WI38 (cell line): ENCODE results near the gene C10orf71.

Source experiments
- H3K4me3 ChIP-seq: 2 replicates; pipeline ENCODE4 v1.5.1; 2011; ENCODE audit warnings: low read depth, mild to moderate bottlenecking, control low read depth, low read length
- CTCF ChIP-seq: IDR thresholded peaks from 2 replicates; pipeline ENCODE4 v1.5.1; 2012; ENCODE audit warnings: low read depth, mild to moderate bottlenecking, control low read depth, low read length

The C10orf71 gene

GRCh38 chr10:49307921-49308320 is 9.0 kb downstream of the C10orf71 start:
- TF ChIP-seq CTCF, result no peak
- H3K4me3 ChIP-seq, result no peak overlapping the region

- no peak overlapping the region for H3K4me3 ChIP-seq
- TF ChIP-seq CTCF, result no peak
Measured at GRCh38 chr10:49308881-49309280, 9.9 kb downstream of the C10orf71 start.

DNA sequence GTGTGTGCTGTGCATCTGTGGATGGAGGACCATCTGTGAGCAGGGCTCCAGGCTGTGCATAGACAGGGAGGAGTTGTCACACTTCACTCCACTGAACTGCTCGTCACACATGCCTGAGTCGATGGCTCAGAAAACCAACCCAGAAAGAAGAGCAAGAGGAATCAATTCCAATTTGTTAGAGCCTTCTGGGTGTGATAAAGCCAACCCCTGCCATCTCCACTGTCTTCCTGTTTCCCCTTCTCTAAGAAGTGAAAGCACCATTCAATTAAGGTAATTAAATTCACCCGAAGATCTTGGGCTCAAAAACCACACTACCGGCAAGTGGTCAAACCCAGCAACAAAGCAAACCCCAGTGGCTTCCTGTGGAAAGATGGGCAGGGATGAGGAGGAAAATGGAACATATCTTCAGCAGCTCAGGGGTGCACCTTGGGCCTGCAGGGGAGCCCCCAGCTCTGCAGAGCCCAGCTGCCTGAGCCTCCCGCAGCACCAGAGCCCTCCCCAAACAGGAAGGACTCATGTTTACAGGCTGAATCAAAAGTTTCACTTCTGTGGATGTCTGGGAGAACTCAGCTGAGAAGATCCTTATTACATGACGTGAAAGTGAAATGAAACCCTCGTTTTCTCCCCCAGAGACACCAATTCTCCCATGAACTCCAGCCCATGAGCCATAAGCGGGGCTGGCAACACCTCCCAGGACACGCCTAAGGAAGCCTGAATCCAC is 10.9 kb downstream of the C10orf71 start:
- no peak for TF ChIP-seq CTCF
- H3K4me3 ChIP-seq, result no peak overlapping the region

DNA sequence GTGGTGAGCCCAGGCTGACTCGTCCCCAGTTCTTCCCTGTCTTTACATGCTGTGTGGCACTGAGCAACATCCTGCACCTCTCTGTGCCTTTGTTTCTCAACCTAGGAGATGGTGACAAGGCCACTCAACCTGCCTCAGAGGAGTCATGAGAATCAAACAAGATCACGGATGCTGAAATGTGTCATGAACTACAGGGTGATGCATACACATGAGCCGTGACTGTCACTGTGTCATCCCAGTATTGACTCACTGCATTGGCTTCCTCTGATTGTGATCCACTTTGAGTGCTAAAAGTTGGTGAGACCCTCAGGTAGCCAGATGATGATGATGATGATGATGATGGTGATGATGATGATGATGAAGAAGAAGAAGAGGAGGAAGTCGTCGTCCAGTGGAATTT is 11.5 kb downstream of the C10orf71 start:
- no peak for TF ChIP-seq CTCF
- no peak overlapping the region for H3K4me3 ChIP-seq

GRCh38 chr10:49310901-49311554 is 12.1 kb downstream of the C10orf71 start:
- TF ChIP-seq CTCF, result no peak
- H3K4me3 ChIP-seq, result no peak overlapping the region

DNA sequence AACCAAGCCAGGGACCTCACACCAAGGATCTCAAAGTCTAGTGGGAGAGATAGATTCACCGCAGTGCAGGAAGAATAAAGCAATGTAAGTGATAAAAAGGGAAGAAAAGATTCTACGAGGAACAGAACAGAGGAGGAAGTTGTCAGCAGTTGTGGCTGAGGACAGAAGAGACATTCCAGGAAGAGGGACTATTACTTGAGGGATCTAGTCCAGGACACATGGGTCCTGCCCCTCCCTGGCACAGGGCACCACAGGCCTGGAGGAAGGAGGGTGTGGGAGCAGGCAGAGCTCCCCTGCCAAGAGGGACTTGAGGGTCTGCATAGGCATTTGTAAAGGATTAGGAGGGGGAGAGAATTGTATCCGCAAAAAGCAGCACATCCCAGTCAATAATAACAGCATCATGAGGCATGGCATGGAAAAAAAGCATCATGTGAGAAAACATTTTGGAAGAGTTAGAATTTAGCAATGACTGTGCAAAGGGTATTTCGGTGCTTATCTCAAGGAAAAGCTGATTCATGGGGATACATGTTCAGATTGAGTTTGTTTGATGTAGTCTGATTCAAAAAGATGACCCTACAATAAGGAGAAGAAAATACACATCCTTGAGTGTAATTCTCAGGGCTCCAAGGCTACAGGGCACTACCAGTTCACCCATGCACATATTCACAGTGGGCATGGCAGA is 12.7 kb downstream of the C10orf71 start:
- no peak overlapping the region for H3K4me3 ChIP-seq
- no peak for TF ChIP-seq CTCF
